HepG2 (cell line): Measurements from ENCODE around the gene TNFAIP1. TPM values are rescaled to one million over a fixed set of nuclear protein-coding genes. Genes with fewer than 3 reads are reported as not detected.

Experiments used
- AHR ChIP-seq: IDR thresholded peaks from 2 replicates; pipeline ENCODE4 v1.6.1; 2018; ENCODE audit warnings: missing genetic modification reagents, missing compliant biosample characterization
- ATF7-NPFF ChIP-seq: sonication (generic); formaldehyde crosslinking; IDR thresholded peaks from 2 replicates; pipeline ENCODE4 v1.8.1; 2023; ENCODE audit warnings: mild to moderate bottlenecking, low read depth, missing genetic modification reagents, moderate library complexity
- CAMTA2 ChIP-seq: sonication (generic); formaldehyde crosslinking; IDR thresholded peaks from 2 replicates; pipeline ENCODE4 v1.4.0; 2020; ENCODE audit warnings: mild to moderate bottlenecking, missing genetic modification reagents, borderline replicate concordance
- GFI1 ChIP-seq: sonication (generic); formaldehyde crosslinking; IDR thresholded peaks from 2 replicates; pipeline ENCODE4 v1.5.0; 2020; ENCODE audit warnings: missing genetic modification reagents, mild to moderate bottlenecking, borderline replicate concordance
- HNF4G ChIP-seq, 2 experiments: sonication (generic) in 1 of 2; formaldehyde crosslinking in 1 of 2; IDR thresholded peaks; 2 replicates each; pipeline versions ENCODE4 v1.4.0 to v1.6.1; 2011 to 2020; ENCODE audit warnings: borderline replicate concordance in 2 of 2, low read depth in 2 of 2, mild to moderate bottlenecking in 2 of 2, low read length in 1 of 2, missing genetic modification reagents in 1 of 2, moderate library complexity in 1 of 2
- HOXA9 ChIP-seq: sonication (generic); formaldehyde crosslinking; IDR thresholded peaks from 2 replicates; pipeline ENCODE4 v1.8.1; 2022; ENCODE audit warnings: missing genetic modification reagents, mild to moderate bottlenecking, moderate library complexity, borderline replicate concordance
- MAF1 ChIP-seq: sonication (generic); formaldehyde crosslinking; IDR thresholded peaks from 2 replicates; pipeline ENCODE4 v1.5.0; 2020; ENCODE audit warnings: missing genetic modification reagents, borderline replicate concordance
- MBNL3 ChIP-seq: fragments of 250-450 bp; sonication (Bioruptor Pico); conservative IDR thresholded peaks from 2 replicates; pipeline ENCODE4 v1.8.0; 2022; ENCODE audit warnings: mild to moderate bottlenecking, inconsistent platforms
- NBN ChIP-seq: fragments of 450-650 bp; conservative IDR thresholded peaks from 2 replicates; pipeline ENCODE4 v1.6.1; 2017
- PAXIP1 ChIP-seq: sonication (generic); formaldehyde crosslinking; conservative IDR thresholded peaks from 2 replicates; pipeline ENCODE4 v1.4.0; 2020; ENCODE audit warnings: mild to moderate bottlenecking, missing genetic modification reagents, moderate library complexity
- PCBP2 ChIP-seq: fragments of 200-400 bp; formaldehyde crosslinking; optimal IDR thresholded peaks from 2 replicates; pipeline ENCODE3; 2018; ENCODE audit warnings: low read length, low read depth; ENCODE audit not compliant: poor library complexity, severe bottlenecking
- RFXAP ChIP-seq: sonication (generic); formaldehyde crosslinking; IDR thresholded peaks from 2 replicates; pipeline ENCODE4 v1.4.0; 2020; ENCODE audit warnings: missing genetic modification reagents, borderline replicate concordance
- SKIL ChIP-seq: sonication (generic); formaldehyde crosslinking; IDR thresholded peaks from 2 replicates; pipeline ENCODE4 v1.8.0; 2022; ENCODE audit warnings: missing genetic modification reagents, mild to moderate bottlenecking, moderate library complexity, borderline replicate concordance
- STAG1 ChIP-seq: sonication (generic); formaldehyde crosslinking; IDR thresholded peaks from 2 replicates; pipeline ENCODE4 v1.4.0; 2020; ENCODE audit warnings: missing genetic modification reagents
- U2AF2 ChIP-seq: fragments of 200-400 bp; formaldehyde crosslinking; IDR thresholded peaks from 2 replicates; pipeline ENCODE4 v1.6.1; 2017; ENCODE audit warnings: low read depth, mild to moderate bottlenecking, low read length
- XBP1 ChIP-seq: sonication (generic); formaldehyde crosslinking; IDR thresholded peaks from 2 replicates; pipeline ENCODE4 v1.5.0; 2020; ENCODE audit warnings: missing genetic modification reagents
- ZBTB1 ChIP-seq: sonication (generic); formaldehyde crosslinking; IDR thresholded peaks from 2 replicates; pipeline ENCODE4 v1.4.0; 2020; ENCODE audit warnings: missing genetic modification reagents, borderline replicate concordance
- ZBTB20 ChIP-seq: sonication (generic); formaldehyde crosslinking; IDR thresholded peaks from 2 replicates; pipeline ENCODE4 v1.8.1; 2023; ENCODE audit warnings: missing genetic modification reagents, low read depth, mild to moderate bottlenecking, borderline replicate concordance
- ZFY ChIP-seq: sonication (generic); formaldehyde crosslinking; IDR thresholded peaks from 2 replicates; pipeline ENCODE4 v1.4.0; 2020; ENCODE audit warnings: missing genetic modification reagents
- ZMYM2 ChIP-seq: sonication (generic); formaldehyde crosslinking; IDR thresholded peaks from 2 replicates; pipeline ENCODE4 v1.8.0; 2022; ENCODE audit warnings: mild to moderate bottlenecking, missing genetic modification reagents
- ZNF234 ChIP-seq: sonication (generic); formaldehyde crosslinking; conservative IDR thresholded peaks from 2 replicates; pipeline ENCODE4 v1.5.1; 2020; ENCODE audit warnings: mild to moderate bottlenecking, missing genetic modification reagents
- ZNF326 ChIP-seq: sonication (generic); formaldehyde crosslinking; IDR thresholded peaks from 2 replicates; pipeline ENCODE4 v1.4.0; 2020; ENCODE audit warnings: missing genetic modification reagents, borderline replicate concordance
- ZNF761 ChIP-seq: sonication (generic); formaldehyde crosslinking; conservative IDR thresholded peaks from 2 replicates; pipeline ENCODE4 v1.4.0; 2020; ENCODE audit warnings: mild to moderate bottlenecking, missing genetic modification reagents
- ZNF781 ChIP-seq: sonication (generic); formaldehyde crosslinking; IDR thresholded peaks from 2 replicates; pipeline ENCODE4 v1.5.1; 2020; ENCODE audit warnings: borderline replicate concordance, mild to moderate bottlenecking, missing genetic modification reagents; ENCODE audit errors: not compliant biosample characterization
- ZSCAN22 ChIP-seq: sonication (generic); formaldehyde crosslinking; IDR thresholded peaks from 2 replicates; pipeline ENCODE4 v1.4.0; 2020; ENCODE audit warnings: mild to moderate bottlenecking, missing genetic modification reagents
- polyA plus RNA-seq, 8 experiments: library from polyadenylated mRNA; depleted of rRNA in 3 of 8; stranded (reverse) in 7 of 8; unstranded in 1 of 8; fragments of >200 nt; fragmentation: Illumina TruSeq in 4 of 8; extraction: Trizol in 4 of 8; gene quantifications; 2 replicates each; pipeline versions ENCODE4 v1.2.1 to v1.2.3, GENCODE V29; 2011 to 2016; ENCODE audit warnings: low read depth in 4 of 8, missing spikeins in 1 of 8, mixed read lengths in 1 of 8; ENCODE audit not compliant: insufficient read depth in 1 of 8
- total RNA-seq, 5 experiments: library from RNA; depleted of rRNA; stranded (reverse); fragments of >200 nt; fragmentation: Illumina TruSeq; extraction: Trizol; gene quantifications; 2 replicates each; pipeline ENCODE4 v1.2.3, GENCODE V29; 2016; ENCODE audit warnings: low read depth in 1 of 5

The TNFAIP1 gene
- total and polyA plus RNA-seq, 2 of the 13 experiments (the other 11 are each of a cell fraction or from before 2014, with no cell fraction given): 17.5 to 40.6 TPM

DNA sequence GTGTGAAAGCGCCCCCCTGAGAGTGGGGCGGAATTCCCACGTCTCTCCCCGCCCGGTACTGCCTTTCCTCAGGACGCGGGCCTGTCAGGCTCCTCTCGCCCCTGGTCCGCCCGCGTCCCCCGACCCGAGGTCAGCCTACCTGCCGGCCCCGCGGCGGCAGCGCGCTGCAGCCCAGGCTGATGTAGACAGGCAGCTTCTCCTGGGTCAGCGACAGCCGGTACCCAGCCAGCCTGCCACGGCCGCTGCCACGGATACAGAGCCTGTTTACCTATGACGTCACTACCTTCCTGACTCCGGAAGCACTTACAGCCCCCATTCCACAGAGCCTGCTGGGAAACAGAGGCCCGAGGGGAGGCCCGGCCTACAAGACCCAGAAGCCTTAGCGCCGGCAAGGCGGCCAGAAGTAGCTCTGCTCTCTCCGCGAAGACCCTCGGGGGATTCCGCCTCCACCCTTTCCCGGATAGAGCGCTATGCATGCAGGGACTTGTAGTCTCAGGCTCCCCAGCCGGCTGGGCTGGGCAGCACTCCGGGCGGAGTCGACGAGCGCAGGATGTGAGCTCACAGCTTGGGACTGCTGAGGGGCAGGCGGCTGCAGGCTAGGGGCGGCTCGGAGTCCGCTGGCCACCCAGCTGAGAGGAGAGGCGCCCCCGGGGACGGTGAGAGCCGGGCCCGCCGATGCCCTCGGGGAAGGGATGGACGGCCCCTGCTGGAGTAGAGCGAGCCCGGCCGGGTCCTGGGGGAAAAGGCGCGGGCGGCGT lies at the start of gene TNFAIP1, which contains the start of gene IFT20 (continued):
- TF ChIP-seq ZSCAN22 (CRISPR knock-in tag) (no peak), ZNF234 (CRISPR knock-in tag) (0 out of 2 replicates have a peak, but pooled peaks have one; percentile 43), CAMTA2 (CRISPR knock-in tag) (0 out of 2 replicates have a peak, but pooled peaks have one; percentile 44), ATF7-NPFF (peak; percentile 29), PCBP2 (no peak), STAG1 (CRISPR knock-in tag) (peak; percentile 20; the same call in 1 of the 2 replicates), GFI1 (CRISPR knock-in tag) (no peak; the same call in 1 of the 2 replicates), MAF1 (CRISPR knock-in tag) (no peak), ZBTB1 (CRISPR knock-in tag) (no peak), MBNL3 (no peak), ZFY (CRISPR knock-in tag) (peak; percentile 91), XBP1 (no peak), NBN (no peak), ZNF761 (CRISPR knock-in tag) (peak; percentile 36; the same call in 1 of the 2 replicates), HNF4G (IDR thresholded peaks at IDR 0.05; ENCODE audit: borderline replicate concordance, low read depth, low read length) (no peak), HNF4G (CRISPR knock-in tag; IDR thresholded peaks at IDR 0.05; ENCODE audit: borderline replicate concordance, low read depth) (no peak), AHR (CRISPR knock-in tag) (no peak), PAXIP1 (peak; percentile 60), ZMYM2 (CRISPR knock-in tag) (no peak), U2AF2 (no peak), ZBTB20 (CRISPR knock-in tag) (0 out of 2 replicates have a peak, but pooled peaks have one; percentile 14), RFXAP (CRISPR knock-in tag) (peak; percentile 89), SKIL (CRISPR knock-in tag) (no peak), ZNF326 (CRISPR knock-in tag) (no peak), HOXA9 (no peak), ZNF781 (CRISPR knock-in tag) (no peak)
